ENCODE data around the gene KCNQ1. TPM values are rescaled to one million over a fixed set of nuclear protein-coding genes. Genes with fewer than 3 reads are reported as not detected.

The KCNQ1 gene
- total and polyA plus RNA-seq, 7 donors = 0.48 to 3.1 (median 1.1) TPM

DNA sequence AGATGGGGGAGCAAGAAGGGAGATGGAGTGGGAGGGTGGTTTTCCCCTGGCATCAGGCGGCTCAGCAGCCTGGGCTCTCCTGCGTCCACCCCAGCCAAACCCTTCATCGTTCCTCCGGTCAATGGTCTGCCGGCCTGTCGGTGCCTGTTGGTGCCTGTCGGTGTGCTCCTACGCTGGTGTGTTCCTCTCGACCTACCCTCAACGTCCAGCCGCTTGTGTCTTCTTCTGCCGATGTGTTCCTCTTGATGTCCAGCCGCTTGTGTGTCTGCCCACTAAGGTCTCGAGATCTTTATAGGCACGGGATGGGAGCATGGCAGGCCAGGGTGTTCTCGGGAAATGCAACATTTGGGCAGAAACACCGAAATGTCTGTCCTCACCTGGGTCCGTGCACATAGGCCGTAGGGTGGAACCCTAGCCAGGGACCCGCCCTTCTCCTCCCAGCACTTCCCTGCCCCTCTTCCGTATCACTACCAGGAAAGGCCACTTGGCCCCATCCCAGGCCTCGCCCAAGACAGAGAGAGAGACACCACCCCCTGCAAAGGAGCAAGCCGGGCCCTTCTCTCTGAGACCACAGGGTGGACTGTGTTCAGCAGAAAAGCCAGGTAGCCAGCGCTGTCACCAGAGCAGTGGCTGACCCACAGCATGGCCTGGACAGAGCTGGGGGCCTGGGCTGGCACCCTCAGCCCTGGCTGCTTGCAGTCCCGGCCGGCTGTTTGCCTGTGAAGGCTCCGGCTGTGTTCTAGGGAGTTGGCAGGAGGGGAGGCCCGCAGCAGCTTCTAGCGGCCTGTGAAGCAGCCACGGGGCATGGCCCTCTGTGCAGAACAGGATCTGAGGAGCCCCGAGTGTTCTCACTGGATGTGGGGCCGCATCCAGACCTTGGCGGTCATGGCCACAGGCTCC lies 316.6 kb downstream of the KCNQ1 start:
- TF ChIP-seq, protein P1, sequence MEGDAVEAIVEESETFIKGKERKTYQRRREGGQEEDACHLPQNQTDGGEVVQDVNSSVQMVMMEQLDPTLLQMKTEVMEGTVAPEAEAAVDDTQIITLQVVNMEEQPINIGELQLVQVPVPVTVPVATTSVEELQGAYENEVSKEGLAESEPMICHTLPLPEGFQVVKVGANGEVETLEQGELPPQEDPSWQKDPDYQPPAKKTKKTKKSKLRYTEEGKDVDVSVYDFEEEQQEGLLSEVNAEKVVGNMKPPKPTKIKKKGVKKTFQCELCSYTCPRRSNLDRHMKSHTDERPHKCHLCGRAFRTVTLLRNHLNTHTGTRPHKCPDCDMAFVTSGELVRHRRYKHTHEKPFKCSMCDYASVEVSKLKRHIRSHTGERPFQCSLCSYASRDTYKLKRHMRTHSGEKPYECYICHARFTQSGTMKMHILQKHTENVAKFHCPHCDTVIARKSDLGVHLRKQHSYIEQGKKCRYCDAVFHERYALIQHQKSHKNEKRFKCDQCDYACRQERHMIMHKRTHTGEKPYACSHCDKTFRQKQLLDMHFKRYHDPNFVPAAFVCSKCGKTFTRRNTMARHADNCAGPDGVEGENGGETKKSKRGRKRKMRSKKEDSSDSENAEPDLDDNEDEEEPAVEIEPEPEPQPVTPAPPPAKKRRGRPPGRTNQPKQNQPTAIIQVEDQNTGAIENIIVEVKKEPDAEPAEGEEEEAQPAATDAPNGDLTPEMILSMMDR (IDR thresholded peaks at IDR 0.05) = no peak
- no peak overlapping the region for H3K27ac ChIP-seq
- H3K4me3 ChIP-seq = no peak overlapping the region
- DNase-seq (no peak), ATAC-seq (no peak)
- intact Hi-C loops (cut with DNase I) = no loop called here
- no peaks in the 10 kb centered on the region for H3K4me1 ChIP-seq
- H3K36me3 ChIP-seq (ENCODE audit: insufficient read depth in 1 of 2, low read depth in 1 of 2) = no peaks in the 10 kb centered on the region
- H3K9me3 ChIP-seq = peaks cover 7% of the 10 kb centered on the region
- WGBS, 3 donors = 87 to 93% (median 91%) methylated on average over 33 of the region's 33 CpGs
- no peaks in the 10 kb centered on the region for H3K27me3 ChIP-seq (ENCODE audit: insufficient read depth in 3 of 3, low read length in 2 of 3)

DNA sequence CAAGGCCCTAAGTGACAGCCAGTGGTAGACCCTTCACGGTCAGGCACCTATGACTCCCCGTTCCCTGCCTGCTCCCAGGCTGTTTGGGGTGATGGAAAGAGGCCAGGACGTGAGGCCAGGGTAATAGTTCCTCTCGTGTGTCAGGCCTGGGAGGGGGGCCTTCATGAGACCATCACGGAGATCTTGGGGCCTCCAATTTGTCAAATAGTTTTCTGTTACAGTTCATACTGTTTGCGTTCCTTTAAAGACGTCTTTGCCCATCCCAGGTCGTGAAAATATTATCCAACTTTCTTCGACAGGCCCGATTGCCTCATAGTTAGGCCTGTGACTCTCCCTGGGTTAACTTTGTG lies 317.2 kb downstream of the KCNQ1 start:
- 87 to 92% (median 88%) methylated on average over 10 of the region's 10 CpGs for WGBS, 3 donors
- intact Hi-C loops (cut with DNase I) = no loop called here
- no peak for DNase-seq

DNA sequence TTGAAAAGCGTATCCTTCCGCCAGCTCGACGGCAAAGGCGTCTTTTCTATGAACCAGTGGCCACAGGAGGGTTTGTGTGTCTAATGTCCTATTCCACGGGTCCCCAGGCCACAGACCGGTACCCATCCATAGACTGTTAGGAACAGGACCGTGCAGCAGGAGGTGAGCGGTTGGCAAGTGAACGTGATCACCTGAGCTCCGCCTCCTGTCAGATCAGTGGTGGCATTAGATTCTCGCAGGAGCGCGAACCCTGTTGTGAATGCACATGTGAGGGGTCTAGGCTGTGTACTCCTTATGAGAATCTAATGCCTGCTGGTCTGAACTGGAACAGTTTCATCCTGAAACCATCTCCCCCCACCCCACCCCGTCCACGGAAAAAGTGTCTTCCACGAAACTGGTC lies 317.6 kb downstream of the KCNQ1 start:
- Histone ChIP-seq H3K36me3 (ENCODE audit: insufficient read depth in 1 of 2, low read depth in 1 of 2) (no peaks in the 10 kb centered on the region), H3K27me3 (ENCODE audit: insufficient read depth in 3 of 3, low read length in 2 of 3) (no peaks in the 10 kb centered on the region), H3K27ac (no peak overlapping the region), H3K4me1 (no peaks in the 10 kb centered on the region), H3K9me3 (peaks cover under 1% of the 10 kb centered on the region), H3K4me3 (no peak overlapping the region)
- no peak for ATAC-seq
- intact Hi-C loops (cut with DNase I) = no loop called here
- DNase-seq = no peak
- TF ChIP-seq, protein P1 (IDR thresholded peaks at IDR 0.05) = no peak
- WGBS, 3 donors = 85 to 92% (median 87%) methylated on average over 17 of the region's 17 CpGs

More for the DNA sequence above, 317.2 kb downstream of the KCNQ1 start:
- peaks cover 5% of the 10 kb centered on the region for H3K9me3 ChIP-seq
- H3K4me3 ChIP-seq = no peak overlapping the region
- H3K27ac ChIP-seq = no peak overlapping the region
- H3K36me3 ChIP-seq (ENCODE audit: insufficient read depth in 1 of 2, low read depth in 1 of 2) = no peaks in the 10 kb centered on the region
- H3K4me1 ChIP-seq = no peaks in the 10 kb centered on the region
- TF ChIP-seq, protein P1 (IDR thresholded peaks at IDR 0.05) = no peak
- H3K27me3 ChIP-seq (ENCODE audit: insufficient read depth in 3 of 3, low read length in 2 of 3) = no peaks in the 10 kb centered on the region
- no peak for ATAC-seq

DNA sequence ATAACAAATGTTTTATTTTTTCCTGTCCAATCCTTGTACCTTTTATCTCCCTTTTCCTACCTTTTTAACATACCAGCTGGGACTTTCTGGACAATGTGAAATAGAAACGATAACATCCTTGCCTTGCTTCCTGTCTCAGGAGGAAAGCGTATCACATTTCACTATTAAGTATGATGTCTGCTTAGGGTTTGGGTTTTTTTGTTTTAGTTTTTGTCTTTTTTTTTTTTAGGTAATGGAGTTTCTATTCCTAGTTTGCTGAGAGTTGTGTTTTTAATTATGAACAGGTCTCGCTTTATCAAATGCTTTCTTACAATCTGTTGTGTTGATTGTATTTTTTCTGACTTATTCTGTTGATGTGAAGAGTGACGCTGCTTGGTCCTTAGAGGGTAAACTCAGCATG lies 319.2 kb downstream of the KCNQ1 start:
- H3K27me3 ChIP-seq (ENCODE audit: insufficient read depth in 3 of 3, low read length in 2 of 3) = no peaks in the 10 kb centered on the region
- H3K4me1 ChIP-seq = no peaks in the 10 kb centered on the region
- H3K4me3 ChIP-seq = no peak overlapping the region
- no peaks in the 10 kb centered on the region for H3K9me3 ChIP-seq
- WGBS, 3 donors = 64% methylated on average over 4 of the region's 4 CpGs
- no peak overlapping the region for H3K27ac ChIP-seq
- TF ChIP-seq, protein P1 (IDR thresholded peaks at IDR 0.05) = no peak
- intact Hi-C loops (cut with DNase I) = no loop called here
- DNase-seq (no peak), ATAC-seq (no peak)
- no peaks in the 10 kb centered on the region for H3K36me3 ChIP-seq (ENCODE audit: insufficient read depth in 1 of 2, low read depth in 1 of 2)

Measured in psoas muscle (tissue), 8 donors.